GM21619 (cell line): Measurements from ENCODE around the gene FAM114A1.
A peak's percentile ranks its signal among the peaks of the same experiment; 100 is the strongest.
"Not testable (repeated sequence)": the region's sequence is repeated elsewhere in the genome, so short reads cannot be mapped to it uniquely, and the experiment has no call there.

Experiments used
- ATAC-seq: cut with Tn5 transposase; IDR thresholded peaks from one replicate; pipeline ENCODE4 v1.9.1; 2021; ENCODE audit not compliant: unreplicated experiment

Gene FAM114A1

GRCh38 chr4:38928974-38929373, 61.4 kb downstream of the FAM114A1 start:
- no peak for ATAC-seq

GRCh38 chr4:38930204-38930603, 62.6 kb downstream of the FAM114A1 start:
- ATAC-seq: no peak

- no peak for ATAC-seq
Observed at GRCh38 chr4:38930707-38931106, 63.1 kb downstream of the FAM114A1 start.

GRCh38 chr4:38931125-38931524, 63.5 kb downstream of the FAM114A1 start:
- ATAC-seq: no peak

- no peak for ATAC-seq
Observed at GRCh38 chr4:38935391-38936073, 67.9 kb downstream of the FAM114A1 start.

- peak; percentile 98 for ATAC-seq
Observed at GRCh38 chr4:38939165-38939564, 71.6 kb downstream of the FAM114A1 start.

GRCh38 chr4:38940476-38940875, 72.9 kb downstream of the FAM114A1 start:
- ATAC-seq: no peak

GRCh38 chr4:38941906-38942305, 74.3 kb downstream of the FAM114A1 start:
- not testable (repeated sequence) for ATAC-seq

- no peak for ATAC-seq
Observed at GRCh38 chr4:38943343-38943742, 75.7 kb downstream of the FAM114A1 start.

- ATAC-seq: no peak
Observed at GRCh38 chr4:38944440-38944839, 76.8 kb downstream of the FAM114A1 start.

- ATAC-seq: no peak
Observed at GRCh38 chr4:38946919-38947318, 79.3 kb downstream of the FAM114A1 start.

- no peak for ATAC-seq
Observed at GRCh38 chr4:38948551-38948950, 80.9 kb downstream of the FAM114A1 start.

- no peak for ATAC-seq
Observed at GRCh38 chr4:38949411-38950051, 81.9 kb downstream of the FAM114A1 start.

GRCh38 chr4:38950159-38950558, 82.6 kb downstream of the FAM114A1 start:
- no peak for ATAC-seq

- no peak for ATAC-seq
Observed at GRCh38 chr4:38950734-38951133, 83.1 kb downstream of the FAM114A1 start.

- ATAC-seq: no peak
Observed at GRCh38 chr4:38951598-38951997, 84.0 kb downstream of the FAM114A1 start.

GRCh38 chr4:38952017-38952416, 84.4 kb downstream of the FAM114A1 start:
- ATAC-seq: no peak

GRCh38 chr4:38954727-38955126, 87.1 kb downstream of the FAM114A1 start:
- ATAC-seq: no peak

- ATAC-seq: no peak
Observed at GRCh38 chr4:38955957-38956356, 88.4 kb downstream of the FAM114A1 start.

GRCh38 chr4:38957261-38957815, 89.7 kb downstream of the FAM114A1 start:
- ATAC-seq: no peak

- ATAC-seq: no peak
Observed at GRCh38 chr4:38957893-38958292, 90.3 kb downstream of the FAM114A1 start.

- ATAC-seq: no peak
Observed at GRCh38 chr4:38958453-38959190, 91.0 kb downstream of the FAM114A1 start.
